ENCODE measurements around the gene POLD4.
"Not testable (repeated sequence)": the region's sequence is repeated elsewhere in the genome, so short reads cannot be mapped to it uniquely, and the experiment has no call there.

Gene POLD4

GRCh38 chr11:67353317-67354074 lies at the start of gene POLD4:
POLD4 (minus strand) TSS chr11:67353546; CDS start chr11:67353399, 147 bp downstream.
- peak; percentile 95 for DNase-seq

GRCh38 chr11:67403085-67403484 lies 49.7 kb upstream of the POLD4 start:
- DNase-seq, result not testable (repeated sequence)

- not testable (repeated sequence) for DNase-seq
Measured at GRCh38 chr11:67402192-67402839, 49.0 kb upstream of the POLD4 start.

- peak; percentile 88 for DNase-seq
Measured at GRCh38 chr11:67401495-67402191, 48.3 kb upstream of the POLD4 start, which contains the start of gene PPP1CA. PPP1CA (minus strand) TSS chr11:67401858; CDS start chr11:67401782, 76 bp downstream.

GRCh38 chr11:67400942-67401494 lies 47.7 kb upstream of the POLD4 start:
- no peak for DNase-seq

GRCh38 chr11:67400251-67400941 lies 47.0 kb upstream of the POLD4 start:
- DNase-seq, result no peak

GRCh38 chr11:67398661-67399563 lies 45.6 kb upstream of the POLD4 start:
- no peak for DNase-seq

GRCh38 chr11:67397986-67398660 lies 44.8 kb upstream of the POLD4 start:
- no peak for DNase-seq

GRCh38 chr11:67397536-67397935 lies 44.2 kb upstream of the POLD4 start:
- DNase-seq, result no peak

GRCh38 chr11:67396587-67397389 lies 43.4 kb upstream of the POLD4 start:
- DNase-seq, result no peak

GRCh38 chr11:67396259-67396581 lies 42.9 kb upstream of the POLD4 start:
- DNase-seq, result no peak

- no peak for DNase-seq
Measured at GRCh38 chr11:67395555-67396258, 42.4 kb upstream of the POLD4 start.

GRCh38 chr11:67393990-67394389 lies 40.6 kb upstream of the POLD4 start:
- DNase-seq, result no peak

GRCh38 chr11:67393437-67393836 lies 40.1 kb upstream of the POLD4 start:
- no peak for DNase-seq

GRCh38 chr11:67392183-67392715 lies 38.9 kb upstream of the POLD4 start:
- no peak for DNase-seq

GRCh38 chr11:67391304-67392182 lies 38.2 kb upstream of the POLD4 start, which contains the start of gene RAD9A:
RAD9A (plus strand) TSS chr11:67391986; CDS start chr11:67392045, 59 bp downstream.
- peak; percentile 94 for DNase-seq

GRCh38 chr11:67390947-67391303 lies 37.6 kb upstream of the POLD4 start:
- no peak for DNase-seq

- peak; percentile 65 for DNase-seq
Measured at GRCh38 chr11:67389477-67389876, 36.1 kb upstream of the POLD4 start.

All from NCI-H1092 treated with DMSO at 0.1 percent for 48 hours (cell line).